ENCODE results near the gene FAR2.

The FAR2 gene

DNA sequence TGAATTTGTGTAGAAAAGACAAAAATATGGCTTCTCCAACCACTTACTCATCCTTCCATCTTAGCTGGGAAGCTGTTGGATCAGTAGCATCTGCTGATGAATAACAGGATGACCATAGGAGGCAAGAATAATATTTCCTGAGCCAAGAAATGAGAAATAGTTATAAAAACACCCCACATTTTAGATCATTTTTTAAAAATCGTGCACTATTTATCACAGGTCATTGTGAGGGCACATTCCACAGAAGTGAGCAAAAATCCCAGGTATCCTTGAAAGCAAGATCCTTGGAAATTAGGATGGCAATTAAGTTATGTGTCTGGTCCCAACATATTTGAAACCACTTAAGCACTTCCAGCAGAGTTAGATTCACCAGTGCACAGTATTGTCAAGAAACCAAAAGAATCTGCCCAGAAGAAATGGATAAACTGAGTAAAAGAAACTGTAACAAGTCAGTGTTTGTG, 8.4 kb downstream of the FAR2 start:
- Histone ChIP-seq H3K4me2 (ENCODE audit: low read length) (no peak overlapping the region), H3K9ac (ENCODE audit: low read length) (no peak overlapping the region), H3K79me2 (ENCODE audit: insufficient read depth, low read length) (no peaks in the 10 kb centered on the region), H3K36me3 (ENCODE audit: insufficient read depth, low read length) (no peaks in the 10 kb centered on the region), H3K27ac (ENCODE audit: low read depth, low read length, poor library complexity, severe bottlenecking) (no peak overlapping the region), H3K4me3 (ENCODE audit: low read depth, low read length, poor library complexity, severe bottlenecking) (no peak overlapping the region), H3K9me2 (ENCODE audit: low read depth, low read length) (no peaks in the 10 kb centered on the region), H3K4me1 (ENCODE audit: insufficient read depth, low read length, severe bottlenecking) (peaks cover 21% of the 10 kb centered on the region), H3K9me3 (ENCODE audit: low read length) (no peaks in the 10 kb centered on the region), H3K27me3 (ENCODE audit: insufficient read depth, low read length) (no peaks in the 10 kb centered on the region), H3F3A (ENCODE audit: insufficient read depth, low read length) (no peaks in the 10 kb centered on the region), H2AFZ (ENCODE audit: low read length) (no peak overlapping the region), H4K20me1 (ENCODE audit: insufficient read depth, low read length) (no peaks in the 10 kb centered on the region)
- TF ChIP-seq, protein P1, sequence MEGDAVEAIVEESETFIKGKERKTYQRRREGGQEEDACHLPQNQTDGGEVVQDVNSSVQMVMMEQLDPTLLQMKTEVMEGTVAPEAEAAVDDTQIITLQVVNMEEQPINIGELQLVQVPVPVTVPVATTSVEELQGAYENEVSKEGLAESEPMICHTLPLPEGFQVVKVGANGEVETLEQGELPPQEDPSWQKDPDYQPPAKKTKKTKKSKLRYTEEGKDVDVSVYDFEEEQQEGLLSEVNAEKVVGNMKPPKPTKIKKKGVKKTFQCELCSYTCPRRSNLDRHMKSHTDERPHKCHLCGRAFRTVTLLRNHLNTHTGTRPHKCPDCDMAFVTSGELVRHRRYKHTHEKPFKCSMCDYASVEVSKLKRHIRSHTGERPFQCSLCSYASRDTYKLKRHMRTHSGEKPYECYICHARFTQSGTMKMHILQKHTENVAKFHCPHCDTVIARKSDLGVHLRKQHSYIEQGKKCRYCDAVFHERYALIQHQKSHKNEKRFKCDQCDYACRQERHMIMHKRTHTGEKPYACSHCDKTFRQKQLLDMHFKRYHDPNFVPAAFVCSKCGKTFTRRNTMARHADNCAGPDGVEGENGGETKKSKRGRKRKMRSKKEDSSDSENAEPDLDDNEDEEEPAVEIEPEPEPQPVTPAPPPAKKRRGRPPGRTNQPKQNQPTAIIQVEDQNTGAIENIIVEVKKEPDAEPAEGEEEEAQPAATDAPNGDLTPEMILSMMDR (IDR thresholded peaks at IDR 0.05; ENCODE audit: low read length), result no peak
- TF ChIP-seq EZH2 (IDR thresholded peaks at IDR 0.05; ENCODE audit: borderline replicate concordance, low read length), result no peak

DNA sequence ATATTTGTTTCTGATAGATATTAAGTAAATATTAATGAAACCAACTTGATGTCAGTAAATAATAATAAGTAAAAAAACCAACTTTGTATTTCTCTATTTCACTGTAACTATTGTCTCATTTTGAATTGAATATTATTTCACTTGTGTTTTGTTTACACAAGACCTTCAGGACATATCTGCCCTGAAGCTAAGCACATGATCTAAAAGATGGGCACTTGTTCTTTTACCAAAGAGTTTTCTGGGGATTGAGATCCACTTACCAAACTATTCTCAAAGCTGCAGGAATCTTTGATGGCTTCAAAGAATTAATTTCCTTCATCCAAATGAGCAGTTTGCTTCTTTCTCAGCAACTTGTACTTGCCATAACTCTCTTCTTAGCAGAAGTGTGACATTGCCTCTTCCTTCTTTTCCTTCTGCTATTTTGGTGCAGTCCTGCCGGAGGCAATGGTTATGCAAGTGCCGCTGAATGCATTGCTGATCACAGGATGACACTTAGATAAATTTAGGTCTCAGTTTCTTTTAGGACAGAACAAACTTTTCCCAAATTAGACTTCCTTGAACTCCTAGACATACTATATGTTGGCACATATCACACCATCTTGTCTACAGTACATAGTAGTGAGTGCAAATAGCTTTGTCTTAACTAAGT, 9.2 kb downstream of the FAR2 start:
- Histone ChIP-seq H3K27ac (ENCODE audit: low read depth, low read length, poor library complexity, severe bottlenecking) (no peak overlapping the region), H3K9me3 (ENCODE audit: low read length) (no peaks in the 10 kb centered on the region), H3K27me3 (ENCODE audit: insufficient read depth, low read length) (no peaks in the 10 kb centered on the region), H3K4me3 (ENCODE audit: low read depth, low read length, poor library complexity, severe bottlenecking) (no peak overlapping the region), H2AFZ (ENCODE audit: low read length) (no peak overlapping the region), H3K9ac (ENCODE audit: low read length) (no peak overlapping the region), H3K36me3 (ENCODE audit: insufficient read depth, low read length) (no peaks in the 10 kb centered on the region), H4K20me1 (ENCODE audit: insufficient read depth, low read length) (no peaks in the 10 kb centered on the region), H3K4me2 (ENCODE audit: low read length) (no peak overlapping the region), H3K4me1 (ENCODE audit: insufficient read depth, low read length, severe bottlenecking) (peaks cover 16% of the 10 kb centered on the region), H3K79me2 (ENCODE audit: insufficient read depth, low read length) (no peaks in the 10 kb centered on the region), H3K9me2 (ENCODE audit: low read depth, low read length) (no peaks in the 10 kb centered on the region), H3F3A (ENCODE audit: insufficient read depth, low read length) (no peaks in the 10 kb centered on the region)
- TF ChIP-seq EZH2 (IDR thresholded peaks at IDR 0.05; ENCODE audit: borderline replicate concordance, low read length), result no peak
- TF ChIP-seq, protein P1 (IDR thresholded peaks at IDR 0.05; ENCODE audit: low read length), result no peak

DNA sequence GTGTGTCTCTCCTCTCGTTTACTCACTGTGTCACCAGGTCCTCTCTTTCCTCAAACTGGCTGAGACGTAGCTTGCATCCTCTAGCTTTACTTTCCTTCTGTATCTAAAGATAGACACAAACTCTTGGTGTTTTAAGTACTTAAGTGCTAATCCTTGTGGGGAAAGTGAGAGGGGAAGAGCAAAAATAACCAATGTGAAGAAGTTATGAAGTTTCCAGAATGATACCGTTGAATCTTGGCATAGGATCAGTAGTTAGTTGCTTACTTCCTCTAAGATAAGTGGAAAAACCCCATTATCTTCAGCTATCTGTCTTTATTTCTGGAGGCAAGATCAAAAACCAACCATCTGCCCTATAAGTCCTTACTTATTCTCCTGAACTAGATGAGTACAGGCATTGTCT, 10.6 kb downstream of the FAR2 start:
- Histone ChIP-seq H3K9ac (ENCODE audit: low read length) (no peak overlapping the region), H3K9me2 (ENCODE audit: low read depth, low read length) (no peaks in the 10 kb centered on the region), H3K27ac (ENCODE audit: low read depth, low read length, poor library complexity, severe bottlenecking) (no peak overlapping the region)

More for the DNA sequence above, 10.6 kb downstream of the FAR2 start:
- peaks cover 15% of the 10 kb centered on the region for H3K4me1 ChIP-seq (ENCODE audit: insufficient read depth, low read length, severe bottlenecking)
- no peak overlapping the region for H3K4me3 ChIP-seq (ENCODE audit: low read depth, low read length, poor library complexity, severe bottlenecking)
- no peak overlapping the region for H3K4me2 ChIP-seq (ENCODE audit: low read length)
- TF ChIP-seq, protein P1 (IDR thresholded peaks at IDR 0.05; ENCODE audit: low read length), result no peak
- no peak for TF ChIP-seq EZH2 (IDR thresholded peaks at IDR 0.05; ENCODE audit: borderline replicate concordance, low read length)
- no peaks in the 10 kb centered on the region for H3K36me3 ChIP-seq (ENCODE audit: insufficient read depth, low read length)
- H4K20me1 ChIP-seq (ENCODE audit: insufficient read depth, low read length), result no peaks in the 10 kb centered on the region
- H3K9me3 ChIP-seq (ENCODE audit: low read length), result no peaks in the 10 kb centered on the region
- H3K27me3 ChIP-seq (ENCODE audit: insufficient read depth, low read length), result no peaks in the 10 kb centered on the region
- H3K79me2 ChIP-seq (ENCODE audit: insufficient read depth, low read length), result no peaks in the 10 kb centered on the region
- H3F3A ChIP-seq (ENCODE audit: insufficient read depth, low read length), result no peaks in the 10 kb centered on the region
- no peak overlapping the region for H2AFZ ChIP-seq (ENCODE audit: low read length)
